ENCODE measurements around the gene FBXL17. TPM values are rescaled to one million over a fixed set of nuclear protein-coding genes. Genes with fewer than 3 reads are reported as not detected.

Gene FBXL17
- total and polyA plus RNA-seq, 2 donors (not counting 1 experiment from before 2014, with no cell fraction given) = 7.3 to 40.3 TPM

DNA sequence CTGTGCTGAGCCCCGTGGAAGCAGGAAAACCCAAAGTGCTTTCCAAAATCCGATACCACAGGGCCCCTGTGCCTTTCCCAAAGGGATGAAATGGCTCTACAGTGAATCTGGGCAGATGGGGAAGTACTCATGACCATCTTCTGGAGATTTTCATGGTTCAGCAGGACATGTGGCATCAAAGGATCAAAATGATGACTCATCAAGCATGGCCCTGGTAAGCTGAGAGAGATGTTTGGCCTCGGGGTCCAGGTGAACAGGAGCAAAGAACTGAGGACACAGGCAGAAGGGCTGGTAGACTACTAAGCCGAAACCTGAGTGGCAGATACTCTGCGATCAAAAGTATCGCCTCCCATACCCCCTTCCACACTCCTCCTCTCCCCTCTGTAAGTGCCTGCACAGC lies 551.1 kb downstream of the FBXL17 start:
- CTCF ChIA-PET = no interaction called here
- no peak overlapping the region for H3K27ac ChIP-seq (ENCODE audit: low read length in 2 of 2)
- H3K79me2 ChIP-seq (ENCODE audit: control insufficient read depth, insufficient read depth, low read length) = no peaks in the 10 kb centered on the region
- Mint-ChIP-seq H3K4me3 (no peak overlapping the region), H3K9me3 (ENCODE audit: insufficient read depth) (no peaks in the 10 kb centered on the region), H3K4me1 (no peaks in the 10 kb centered on the region), H3K27ac (no peak overlapping the region), H3K27me3 (no peaks in the 10 kb centered on the region)
- 100% methylated on average over 1 of the region's 6 CpGs for WGBS (ENCODE audit: insufficient coverage)
- no peak overlapping the region for H2AFZ ChIP-seq (ENCODE audit: insufficient read depth, low read depth, low read length, poor library complexity, severe bottlenecking)
- H3K9me3 ChIP-seq (ENCODE audit: control extremely low read depth in 1 of 3, control insufficient read depth in 2 of 3, insufficient read depth in 1 of 3, low read length in 2 of 3) = no peaks in the 10 kb centered on the region
- DNase-seq (no peak), ATAC-seq (ENCODE audit: low read depth) (no peak)
- no peaks in the 10 kb centered on the region for H3K4me1 ChIP-seq (ENCODE audit: control insufficient read depth in 2 of 2, insufficient read depth in 2 of 2, low read length in 2 of 2)
- no peak overlapping the region for H3K9ac ChIP-seq (ENCODE audit: low read length)
- H4K20me1 ChIP-seq (ENCODE audit: control insufficient read depth, insufficient read depth, low read length, poor library complexity, severe bottlenecking) = no peaks in the 10 kb centered on the region
- H3K36me3 ChIP-seq (replicated peaks in 1 of 2; ENCODE audit: control extremely low read depth in 1 of 2, control insufficient read depth in 1 of 2, extremely low read depth in 1 of 2, insufficient read depth in 2 of 2, low read length in 1 of 2) = no peaks in the 10 kb centered on the region
- intact Hi-C loops (cut with micrococcal nuclease) = no loop called here
- POLR2A ChIA-PET = no interaction called here
- no peak overlapping the region for H3K4me2 ChIP-seq (replicated peaks; ENCODE audit: low read depth, low read length, poor library complexity, severe bottlenecking)
- no peak overlapping the region for H3K4me3 ChIP-seq (ENCODE audit: control extremely low read depth in 1 of 5, extremely low read depth in 1 of 5, insufficient read depth in 1 of 5, low read depth in 2 of 5, low read length in 4 of 5)
- TF ChIP-seq, protein P1, sequence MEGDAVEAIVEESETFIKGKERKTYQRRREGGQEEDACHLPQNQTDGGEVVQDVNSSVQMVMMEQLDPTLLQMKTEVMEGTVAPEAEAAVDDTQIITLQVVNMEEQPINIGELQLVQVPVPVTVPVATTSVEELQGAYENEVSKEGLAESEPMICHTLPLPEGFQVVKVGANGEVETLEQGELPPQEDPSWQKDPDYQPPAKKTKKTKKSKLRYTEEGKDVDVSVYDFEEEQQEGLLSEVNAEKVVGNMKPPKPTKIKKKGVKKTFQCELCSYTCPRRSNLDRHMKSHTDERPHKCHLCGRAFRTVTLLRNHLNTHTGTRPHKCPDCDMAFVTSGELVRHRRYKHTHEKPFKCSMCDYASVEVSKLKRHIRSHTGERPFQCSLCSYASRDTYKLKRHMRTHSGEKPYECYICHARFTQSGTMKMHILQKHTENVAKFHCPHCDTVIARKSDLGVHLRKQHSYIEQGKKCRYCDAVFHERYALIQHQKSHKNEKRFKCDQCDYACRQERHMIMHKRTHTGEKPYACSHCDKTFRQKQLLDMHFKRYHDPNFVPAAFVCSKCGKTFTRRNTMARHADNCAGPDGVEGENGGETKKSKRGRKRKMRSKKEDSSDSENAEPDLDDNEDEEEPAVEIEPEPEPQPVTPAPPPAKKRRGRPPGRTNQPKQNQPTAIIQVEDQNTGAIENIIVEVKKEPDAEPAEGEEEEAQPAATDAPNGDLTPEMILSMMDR (IDR thresholded peaks at IDR 0.05) = no peak
- no peak for TF ChIP-seq EZH2 (IDR thresholded peaks at IDR 0.05; ENCODE audit: borderline replicate concordance, insufficient read depth, low read depth, low read length, poor library complexity, severe bottlenecking)
- no peaks in the 10 kb centered on the region for H3K27me3 ChIP-seq (replicated peaks in 1 of 4; ENCODE audit: control extremely low read depth in 1 of 4, control insufficient read depth in 3 of 4, insufficient read depth in 4 of 4, low read length in 3 of 4)

DNA sequence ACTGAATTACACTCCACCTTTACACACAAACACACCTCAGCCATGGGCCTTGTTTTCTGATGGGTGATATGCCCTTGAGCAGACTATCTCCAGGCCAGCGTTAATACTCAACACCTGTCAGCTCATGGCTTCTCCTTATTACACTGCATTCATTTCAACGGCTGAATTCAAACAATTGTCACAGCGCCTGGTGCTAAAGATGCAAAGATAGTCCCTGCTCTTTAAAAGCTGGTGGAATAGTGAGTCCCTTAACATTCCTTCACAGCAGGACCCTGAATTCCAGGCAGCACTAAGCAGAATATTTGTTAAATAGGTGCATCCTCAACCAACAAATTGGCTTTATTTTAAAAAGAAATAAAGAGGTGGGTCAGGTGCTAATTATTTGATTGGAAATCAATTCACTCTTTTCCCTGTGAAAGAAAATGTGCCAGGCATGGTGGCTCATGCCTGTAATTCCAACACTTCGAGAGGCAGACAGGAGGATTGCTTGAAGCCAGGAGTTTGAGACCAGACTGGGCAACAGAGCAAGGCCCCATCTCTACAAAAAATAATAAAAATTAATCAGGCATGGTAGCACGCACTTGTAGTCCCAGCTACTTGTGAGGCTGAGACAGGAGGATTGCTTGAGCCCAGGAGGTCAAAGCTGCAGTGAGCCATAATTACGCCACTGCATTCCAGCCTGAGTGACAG lies 555.4 kb downstream of the FBXL17 start:
- H3K9me3 Mint-ChIP-seq (ENCODE audit: insufficient read depth) = peaks cover 4% of the 10 kb centered on the region
- no peak overlapping the region for H3K9ac ChIP-seq (ENCODE audit: low read length)
- no peak overlapping the region for H3K4me2 ChIP-seq (replicated peaks; ENCODE audit: low read depth, low read length, poor library complexity, severe bottlenecking)
- H3K36me3 ChIP-seq (replicated peaks in 1 of 2; ENCODE audit: control extremely low read depth in 1 of 2, control insufficient read depth in 1 of 2, extremely low read depth in 1 of 2, insufficient read depth in 2 of 2, low read length in 1 of 2) = no peaks in the 10 kb centered on the region
- no peak overlapping the region for H3K27ac ChIP-seq (ENCODE audit: low read length in 2 of 2)
- no peak overlapping the region for H3K27ac Mint-ChIP-seq
- ChIA-PET POLR2A (no interaction called here), CTCF (no interaction called here)
- no peaks in the 10 kb centered on the region for H4K20me1 ChIP-seq (ENCODE audit: control insufficient read depth, insufficient read depth, low read length, poor library complexity, severe bottlenecking)
- intact Hi-C loops (cut with micrococcal nuclease) = no loop called here
- no peak for TF ChIP-seq EZH2 (IDR thresholded peaks at IDR 0.05; ENCODE audit: borderline replicate concordance, insufficient read depth, low read depth, low read length, poor library complexity, severe bottlenecking)
- TF ChIP-seq, protein P1 (IDR thresholded peaks at IDR 0.05) = no peak
- H3K4me3 Mint-ChIP-seq = no peak overlapping the region
- no peaks in the 10 kb centered on the region for H3K4me1 ChIP-seq (ENCODE audit: control insufficient read depth in 2 of 2, insufficient read depth in 2 of 2, low read length in 2 of 2)
- no peaks in the 10 kb centered on the region for H3K79me2 ChIP-seq (ENCODE audit: control insufficient read depth, insufficient read depth, low read length)
- no peaks in the 10 kb centered on the region for H3K4me1 Mint-ChIP-seq
- H2AFZ ChIP-seq (ENCODE audit: insufficient read depth, low read depth, low read length, poor library complexity, severe bottlenecking) = no peak overlapping the region
- ATAC-seq (ENCODE audit: low read depth) (no peak), DNase-seq (no peak)
- H3K9me3 ChIP-seq (ENCODE audit: control extremely low read depth in 1 of 3, control insufficient read depth in 2 of 3, insufficient read depth in 1 of 3, low read length in 2 of 3) = no peaks in the 10 kb centered on the region
- H3K27me3 ChIP-seq (replicated peaks in 1 of 4; ENCODE audit: control extremely low read depth in 1 of 4, control insufficient read depth in 3 of 4, insufficient read depth in 4 of 4, low read length in 3 of 4) = peaks cover 0 to 4% (median 0%) of the 10 kb centered on the region in 4 experiments
- H3K27me3 Mint-ChIP-seq = no peaks in the 10 kb centered on the region
- WGBS (ENCODE audit: insufficient coverage) = 100% methylated on average over 1 of the region's 6 CpGs
- H3K4me3 ChIP-seq (ENCODE audit: control extremely low read depth in 1 of 5, extremely low read depth in 1 of 5, insufficient read depth in 1 of 5, low read depth in 2 of 5, low read length in 4 of 5) = no peak overlapping the region
